Natural killer cell (primary cell): Measurements from ENCODE around the gene SETBP1. TPM values are rescaled to one million over a fixed set of nuclear protein-coding genes. Genes with fewer than 3 reads are reported as not detected.

Experiments used
- ATAC-seq, 3 donors: fragments of 150-1000 bp in 2 of 3; fragments of 200-7000 bp in 1 of 3; cut with Tn5 transposase; 1 replicate in 1 of 3; 2 replicates in 2 of 3; pipeline ENCODE4 v1.10.0; 2021; ENCODE audit warnings: mild to moderate bottlenecking in 2 of 3, moderate library complexity in 2 of 3
- DNase-seq, 2 donors: peaks; one replicate each; pipeline versions ENCODE4 v3.0.0 to v3.0.0-alpha.2; 2013 to 2021; ENCODE audit warnings: mixed read lengths in 1 of 2
- H3K27ac ChIP-seq: one replicate; pipeline ENCODE4 v1.5.1; 2013; ENCODE audit warnings: mild to moderate bottlenecking, low read length
- H3K27me3 ChIP-seq: one replicate; pipeline ENCODE4 v1.6.1; 2013; ENCODE audit warnings: low read length; ENCODE audit not compliant: control insufficient read depth, insufficient read depth
- H3K36me3 ChIP-seq: one replicate; pipeline ENCODE4 v1.6.1; 2013; ENCODE audit warnings: low read length; ENCODE audit not compliant: control insufficient read depth, insufficient read depth
- H3K4me1 ChIP-seq: one replicate; pipeline ENCODE4 v1.6.1; 2013; ENCODE audit warnings: low read length; ENCODE audit not compliant: control insufficient read depth, insufficient read depth
- H3K4me3 ChIP-seq: one replicate; pipeline ENCODE4 v1.5.1; 2013; ENCODE audit warnings: low read length
- H3K9me3 ChIP-seq: one replicate; pipeline ENCODE4 v1.6.1; 2013; ENCODE audit warnings: low read length; ENCODE audit not compliant: control insufficient read depth, insufficient read depth
- H3K27ac Mint-ChIP-seq, 2 donors: one replicate each; pipeline ENCODE4 v1.8.0; 2022; ENCODE audit warnings: mild to moderate bottlenecking in 2 of 2, mixed read lengths in 2 of 2, moderate library complexity in 1 of 2
- H3K27me3 Mint-ChIP-seq, 2 donors: one replicate each; pipeline ENCODE4 v1.8.0; 2022; ENCODE audit warnings: low read depth in 2 of 2, mixed read lengths in 2 of 2
- H3K36me3 Mint-ChIP-seq: one replicate; pipeline ENCODE4 v1.8.0; 2022; ENCODE audit warnings: mixed read lengths
- H3K4me1 Mint-ChIP-seq, 2 donors: one replicate each; pipeline ENCODE4 v1.8.0; 2022; ENCODE audit warnings: mixed read lengths in 2 of 2
- H3K4me3 Mint-ChIP-seq: one replicate; pipeline ENCODE4 v1.8.0; 2022; ENCODE audit warnings: mild to moderate bottlenecking, moderate library complexity, mixed read lengths
- H3K9me3 Mint-ChIP-seq, 2 donors: one replicate each; pipeline ENCODE4 v1.8.0; 2022; ENCODE audit warnings: mixed read lengths in 2 of 2
- WGBS: methylation state at CpG from one replicate; pipeline ENCODE4 v1.1.7; 2013; ENCODE audit warnings: missing lambda C conversion rate; ENCODE audit not compliant: insufficient coverage; 5-methylcytosine and 5-hydroxymethylcytosine counted together
- intact Hi-C: fragments of 100-400 bp; cut with micrococcal nuclease; formaldehyde crosslinking; loops from one replicate; pipeline ENCODE4 v1.14.2; 2022
- total RNA-seq, 4 donors: library from RNA; stranded (reverse); fragments of 120-200 nt in 1 of 4; gene quantifications; one replicate each; pipeline versions ENCODE4 v1.2.3 to v1.2.4, GENCODE V29; 2013 to 2022
- TF ChIP-seq, protein P1 (sequence below): fragments of 200-600 bp; IDR thresholded peaks from one replicate; pipeline ENCODE4 v1.8.0; 2022; ENCODE audit warnings: antibody characterized with exemption

The SETBP1 gene
- total RNA-seq, 3 donors from 2014 or later (not counting 1 experiment from before 2014, with no cell fraction given), result 36.0 to 46.6 (median 41.2) TPM

DNA sequence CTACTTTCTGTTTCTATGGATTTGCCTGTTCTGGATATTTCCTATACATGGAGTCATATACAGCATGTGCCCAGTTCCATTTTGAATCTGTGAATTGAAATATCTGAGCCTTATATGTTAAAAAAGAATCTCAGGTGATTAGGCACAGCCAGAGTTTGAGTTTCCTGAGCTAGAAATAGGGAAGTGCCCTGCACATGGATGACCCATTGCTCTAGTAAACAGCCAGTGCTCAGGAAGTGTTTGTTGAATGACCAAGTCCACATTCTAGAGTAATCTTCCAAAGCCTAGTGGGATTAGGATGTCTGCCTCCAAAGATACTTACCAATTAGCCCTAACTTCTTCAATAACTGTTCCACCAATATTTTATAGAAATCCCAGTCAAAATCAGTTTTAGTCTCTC, 165.8 kb downstream of the SETBP1 start:
- intact Hi-C loops, result no loop called here
- H3K4me3 ChIP-seq, result no peak overlapping the region
- no peaks in the 10 kb centered on the region for H3K9me3 ChIP-seq
- peaks cover 46 to 51% of the 10 kb centered on the region in 2 donors for H3K4me1 Mint-ChIP-seq
- peaks cover 0 to 2% of the 10 kb centered on the region in 2 donors for H3K27me3 Mint-ChIP-seq
- TF ChIP-seq, protein P1, sequence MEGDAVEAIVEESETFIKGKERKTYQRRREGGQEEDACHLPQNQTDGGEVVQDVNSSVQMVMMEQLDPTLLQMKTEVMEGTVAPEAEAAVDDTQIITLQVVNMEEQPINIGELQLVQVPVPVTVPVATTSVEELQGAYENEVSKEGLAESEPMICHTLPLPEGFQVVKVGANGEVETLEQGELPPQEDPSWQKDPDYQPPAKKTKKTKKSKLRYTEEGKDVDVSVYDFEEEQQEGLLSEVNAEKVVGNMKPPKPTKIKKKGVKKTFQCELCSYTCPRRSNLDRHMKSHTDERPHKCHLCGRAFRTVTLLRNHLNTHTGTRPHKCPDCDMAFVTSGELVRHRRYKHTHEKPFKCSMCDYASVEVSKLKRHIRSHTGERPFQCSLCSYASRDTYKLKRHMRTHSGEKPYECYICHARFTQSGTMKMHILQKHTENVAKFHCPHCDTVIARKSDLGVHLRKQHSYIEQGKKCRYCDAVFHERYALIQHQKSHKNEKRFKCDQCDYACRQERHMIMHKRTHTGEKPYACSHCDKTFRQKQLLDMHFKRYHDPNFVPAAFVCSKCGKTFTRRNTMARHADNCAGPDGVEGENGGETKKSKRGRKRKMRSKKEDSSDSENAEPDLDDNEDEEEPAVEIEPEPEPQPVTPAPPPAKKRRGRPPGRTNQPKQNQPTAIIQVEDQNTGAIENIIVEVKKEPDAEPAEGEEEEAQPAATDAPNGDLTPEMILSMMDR, result no peak
- H3K4me3 Mint-ChIP-seq, result no peak overlapping the region
- no peak for ATAC-seq
- H3K9me3 Mint-ChIP-seq, result no peaks in the 10 kb centered on the region
- H3K4me1 ChIP-seq, result peaks cover 17% of the 10 kb centered on the region
- H3K36me3 Mint-ChIP-seq, result no peaks in the 10 kb centered on the region
- no peak for DNase-seq
- H3K36me3 ChIP-seq, result no peaks in the 10 kb centered on the region
- H3K27ac ChIP-seq, result no peak overlapping the region
- H3K27ac Mint-ChIP-seq, result no peak overlapping the region
- H3K27me3 ChIP-seq, result no peaks in the 10 kb centered on the region

GRCh38 chr18:44848644-44849335, 168.1 kb downstream of the SETBP1 start:
- ATAC-seq, result no peak
- no peaks in the 10 kb centered on the region for H3K27me3 ChIP-seq
- DNase-seq, result no peak
- no peaks in the 10 kb centered on the region for H3K9me3 ChIP-seq
- Mint-ChIP-seq H3K9me3 (no peaks in the 10 kb centered on the region), H3K4me1 (peaks cover 24 to 30% of the 10 kb centered on the region in 2 donors), H3K36me3 (no peaks in the 10 kb centered on the region), H3K27me3 (no peaks in the 10 kb centered on the region), H3K27ac (no peak overlapping the region), H3K4me3 (no peak overlapping the region)
- intact Hi-C loops, result no loop called here
- TF ChIP-seq, protein P1, result no peak
- no peak overlapping the region for H3K27ac ChIP-seq
- no peaks in the 10 kb centered on the region for H3K4me1 ChIP-seq
- H3K4me3 ChIP-seq, result no peak overlapping the region
- no peaks in the 10 kb centered on the region for H3K36me3 ChIP-seq
- WGBS, result 94% methylated on average over 9 of the region's 9 CpGs

GRCh38 chr18:44849361-44849760, 168.7 kb downstream of the SETBP1 start:
- WGBS, result 92% methylated on average over 6 of the region's 6 CpGs
- no peak overlapping the region for H3K27ac ChIP-seq
- H3K4me3 ChIP-seq, result no peak overlapping the region
- H3K27me3 ChIP-seq, result no peaks in the 10 kb centered on the region
- TF ChIP-seq, protein P1, result no peak
- H3K9me3 Mint-ChIP-seq, result no peaks in the 10 kb centered on the region
- DNase-seq (no peak), ATAC-seq (no peak)
- intact Hi-C loops, result no loop called here
- peaks cover 22 to 24% of the 10 kb centered on the region in 2 donors for H3K4me1 Mint-ChIP-seq
- H3K36me3 Mint-ChIP-seq, result no peaks in the 10 kb centered on the region
- H3K4me1 ChIP-seq, result no peaks in the 10 kb centered on the region
- H3K9me3 ChIP-seq, result no peaks in the 10 kb centered on the region
- no peaks in the 10 kb centered on the region for H3K36me3 ChIP-seq
- no peak overlapping the region for H3K27ac Mint-ChIP-seq
- no peaks in the 10 kb centered on the region for H3K27me3 Mint-ChIP-seq
- H3K4me3 Mint-ChIP-seq, result no peak overlapping the region

DNA sequence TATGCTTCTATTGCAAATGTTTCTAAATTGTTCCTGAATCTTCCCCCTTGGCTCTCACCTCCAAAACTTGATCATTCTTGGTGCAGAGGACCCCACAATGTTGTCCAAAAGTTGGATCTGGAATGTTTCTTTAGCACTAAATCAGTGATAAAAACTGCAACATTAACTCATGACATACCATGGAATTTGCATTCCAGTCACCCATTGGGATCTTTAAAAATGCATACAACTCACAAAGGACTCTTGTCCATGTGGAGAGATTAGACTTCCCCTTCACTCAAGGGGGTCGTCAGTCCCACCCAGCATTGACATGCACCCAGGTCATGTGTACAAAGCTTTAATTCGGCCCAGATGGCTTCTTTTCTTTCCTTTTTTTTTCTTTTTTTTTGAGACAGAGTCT, 169.3 kb downstream of the SETBP1 start:
- TF ChIP-seq, protein P1, result no peak
- no peaks in the 10 kb centered on the region for H3K9me3 ChIP-seq
- intact Hi-C loops, result no loop called here
- no peak overlapping the region for H3K4me3 ChIP-seq
- DNase-seq, result no peak
- Mint-ChIP-seq H3K4me1 (peaks cover 18 to 22% of the 10 kb centered on the region in 2 donors), H3K9me3 (no peaks in the 10 kb centered on the region), H3K4me3 (no peak overlapping the region), H3K27ac (no peak overlapping the region), H3K36me3 (no peaks in the 10 kb centered on the region), H3K27me3 (no peaks in the 10 kb centered on the region)
- ATAC-seq, result no peak
- H3K27ac ChIP-seq, result no peak overlapping the region
- no peaks in the 10 kb centered on the region for H3K27me3 ChIP-seq
- 80% methylated on average over 2 of the region's 2 CpGs for WGBS
- H3K36me3 ChIP-seq, result no peaks in the 10 kb centered on the region
- no peaks in the 10 kb centered on the region for H3K4me1 ChIP-seq
